LHCN-M2 (cell line): ENCODE data around the gene TSPAN33. TPM values are rescaled to one million over a fixed set of nuclear protein-coding genes. Genes with fewer than 3 reads are reported as not detected.

ENCODE experiments used
- DNase-seq: peaks from one replicate; pipeline ENCODE4 v3.0.0-alpha.2; 2012; ENCODE audit warnings: low read depth
- polyA plus RNA-seq: library from polyadenylated mRNA; unstranded; fragments of >200 nt; gene quantifications from one replicate; pipeline ENCODE4 v1.2.1, GENCODE V29; 2012; ENCODE audit warnings: missing spikeins
- total RNA-seq: library from RNA; depleted of rRNA; stranded (reverse); fragments of >200 nt; gene quantifications from 2 replicates; pipeline ENCODE4 v1.2.3, GENCODE V29; 2014; rRNA removed

Gene TSPAN33, protein sequence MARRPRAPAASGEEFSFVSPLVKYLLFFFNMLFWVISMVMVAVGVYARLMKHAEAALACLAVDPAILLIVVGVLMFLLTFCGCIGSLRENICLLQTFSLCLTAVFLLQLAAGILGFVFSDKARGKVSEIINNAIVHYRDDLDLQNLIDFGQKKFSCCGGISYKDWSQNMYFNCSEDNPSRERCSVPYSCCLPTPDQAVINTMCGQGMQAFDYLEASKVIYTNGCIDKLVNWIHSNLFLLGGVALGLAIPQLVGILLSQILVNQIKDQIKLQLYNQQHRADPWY
- 0.57 TPM in 1 of 2 replicates, not detected in the other for total RNA-seq
- 0.15 TPM for polyA plus RNA-seq

- DNase-seq, result peak; percentile 77
Observed at GRCh38 chr7:129144095-129144833, at the start of gene TSPAN33. TSS of gene TSPAN33 (plus strand) at chr7:129144707. CDS start at chr7:129144981, 274 bp downstream.

DNA sequence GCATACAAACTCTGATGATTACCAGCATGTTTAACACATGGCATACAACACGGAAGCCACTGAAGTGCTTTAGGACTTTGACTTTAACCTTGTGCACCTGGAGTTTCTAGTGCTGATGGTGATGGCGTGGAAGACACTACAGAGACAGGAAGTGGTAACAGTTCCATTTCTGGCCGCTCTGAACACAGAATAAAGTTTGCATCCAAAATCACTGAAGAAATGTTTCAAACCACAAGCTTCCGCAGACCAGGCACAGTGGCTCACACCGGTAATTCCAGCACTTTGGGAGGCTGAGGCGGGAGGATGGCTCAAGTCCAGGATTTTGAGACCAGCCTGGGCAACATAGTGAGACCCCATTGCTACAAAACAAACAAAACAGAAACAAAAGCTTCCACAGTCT is 49.2 kb upstream of the TSPAN33 start:
- no peak for DNase-seq

DNA sequence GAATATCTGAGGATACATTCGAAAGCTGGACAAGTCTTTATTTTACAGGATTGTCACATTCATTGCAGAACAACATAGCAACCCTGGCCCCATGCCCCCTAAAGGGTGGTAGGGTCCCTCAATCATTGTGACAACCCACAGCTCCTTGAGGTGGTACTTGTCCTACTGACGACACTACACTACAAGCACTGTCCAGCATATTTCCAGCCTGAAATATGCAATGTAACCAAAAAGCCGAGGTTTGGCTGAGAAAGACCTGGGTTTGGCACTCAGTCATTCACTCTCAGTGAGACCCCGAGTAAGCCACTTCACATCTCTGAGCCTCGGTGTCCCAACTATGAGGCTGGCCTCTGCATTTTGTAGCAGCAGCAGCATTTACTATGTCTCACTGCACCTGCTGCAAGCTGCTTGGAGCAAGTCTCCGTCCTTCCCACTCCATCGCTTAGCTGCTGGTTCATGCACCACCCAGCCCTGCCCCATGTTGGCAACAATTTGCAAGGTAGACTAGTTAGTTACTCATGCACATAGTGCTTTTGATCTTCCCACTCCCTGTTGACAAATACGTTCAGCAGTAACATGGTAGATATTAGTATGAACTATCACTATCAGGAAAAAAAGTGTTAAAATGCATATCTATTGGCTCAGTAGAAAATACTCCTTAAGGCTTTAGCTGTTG is 46.0 kb upstream of the TSPAN33 start:
- DNase-seq, result no peak

DNA sequence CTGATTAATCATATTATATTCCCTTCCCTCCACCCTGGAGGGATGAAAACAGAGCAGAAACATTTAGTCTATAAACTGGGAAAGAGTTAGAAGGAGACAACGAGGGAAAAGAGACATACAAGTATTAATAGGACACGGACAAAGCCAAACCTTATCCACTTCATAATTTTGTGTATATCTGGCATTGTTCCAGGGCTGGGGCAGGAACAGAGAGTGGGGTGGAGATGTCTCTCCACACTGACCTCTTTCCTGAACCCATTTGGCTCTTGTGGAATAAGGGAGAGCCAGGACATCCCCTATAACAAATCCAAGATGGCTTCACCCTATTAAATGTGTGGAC is 43.7 kb upstream of the TSPAN33 start:
- no peak for DNase-seq

- no peak for DNase-seq
Observed at GRCh38 chr7:129101746-129102145, 42.8 kb upstream of the TSPAN33 start.

DNA sequence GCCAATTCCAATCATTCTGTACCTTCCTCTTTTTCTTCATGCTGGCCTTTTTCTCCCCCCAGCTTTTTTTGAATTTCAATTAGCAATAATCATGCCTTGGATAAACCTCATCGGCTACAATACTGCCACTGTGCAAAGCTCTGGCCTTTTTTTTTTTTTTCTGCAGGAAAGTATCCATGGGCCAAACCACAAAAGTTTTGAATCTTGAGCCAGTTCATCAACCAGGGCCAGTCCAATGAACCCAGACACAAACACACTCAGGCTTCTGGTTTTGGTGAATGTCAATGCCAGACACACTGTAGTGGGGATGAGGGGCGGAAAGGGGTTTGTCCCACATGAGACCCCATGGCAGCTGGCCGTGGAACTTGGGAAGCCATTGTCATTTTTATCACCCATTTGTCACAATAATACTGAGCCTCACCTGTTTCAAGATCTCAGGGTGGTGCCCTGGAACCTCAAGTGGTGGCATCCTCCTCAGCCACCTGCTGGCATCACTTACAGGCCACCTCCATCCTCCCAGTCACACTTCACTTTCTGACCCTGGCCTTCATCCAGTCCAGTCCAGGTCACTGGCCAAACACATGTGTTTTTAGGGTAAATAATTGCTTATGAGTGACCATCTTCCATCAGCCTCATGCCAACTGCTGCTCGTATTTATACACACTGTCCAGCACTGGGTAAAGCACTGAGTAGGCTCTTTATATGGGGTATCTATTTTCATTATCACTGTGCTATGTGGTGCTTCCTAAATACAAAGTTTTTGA is 40.8 kb upstream of the TSPAN33 start:
- no peak for DNase-seq

DNA sequence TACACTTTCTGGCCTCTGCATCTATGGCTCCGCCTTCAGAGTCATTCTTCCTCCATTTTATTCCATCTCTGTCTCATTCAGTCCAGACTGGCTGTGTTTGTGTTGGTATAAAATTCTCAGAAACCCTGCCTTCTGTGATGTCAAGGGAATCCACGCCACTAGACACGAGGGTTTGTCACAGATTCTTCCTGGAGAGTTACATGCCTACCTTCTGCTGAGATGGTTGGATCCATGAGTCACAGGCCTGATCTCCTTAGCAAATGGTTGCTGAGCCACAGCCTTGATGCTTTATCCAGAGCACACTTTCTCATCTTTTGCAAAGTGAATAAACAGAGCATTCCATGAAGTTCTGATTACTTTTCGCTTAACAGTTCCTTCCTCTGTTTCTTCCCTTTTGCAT is 35.9 kb upstream of the TSPAN33 start:
- DNase-seq, result no peak

- no peak for DNase-seq
Observed at GRCh38 chr7:129110258-129110981, 34.1 kb upstream of the TSPAN33 start.

DNA sequence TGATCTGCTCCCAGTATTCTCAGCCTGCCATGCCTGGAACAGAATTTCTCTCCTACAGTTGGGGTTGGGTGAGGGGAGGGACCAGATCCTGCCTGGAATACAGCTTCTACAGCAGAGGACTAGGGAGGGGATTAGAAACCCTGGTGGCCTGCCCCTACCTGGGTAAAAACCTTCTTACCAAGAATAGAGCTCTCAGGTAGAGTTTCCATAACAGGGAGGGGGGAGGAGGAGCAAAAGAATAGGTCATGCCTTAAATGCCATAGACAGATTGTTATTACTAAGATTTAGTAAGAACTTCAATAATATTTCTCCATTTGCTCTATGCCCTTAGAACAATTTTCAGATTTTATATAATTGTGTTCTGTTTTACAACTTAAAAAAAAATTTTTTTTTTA is 33.5 kb upstream of the TSPAN33 start:
- DNase-seq, result no peak

- DNase-seq, result no peak
Observed at GRCh38 chr7:129115676-129116075, 28.8 kb upstream of the TSPAN33 start.

DNA sequence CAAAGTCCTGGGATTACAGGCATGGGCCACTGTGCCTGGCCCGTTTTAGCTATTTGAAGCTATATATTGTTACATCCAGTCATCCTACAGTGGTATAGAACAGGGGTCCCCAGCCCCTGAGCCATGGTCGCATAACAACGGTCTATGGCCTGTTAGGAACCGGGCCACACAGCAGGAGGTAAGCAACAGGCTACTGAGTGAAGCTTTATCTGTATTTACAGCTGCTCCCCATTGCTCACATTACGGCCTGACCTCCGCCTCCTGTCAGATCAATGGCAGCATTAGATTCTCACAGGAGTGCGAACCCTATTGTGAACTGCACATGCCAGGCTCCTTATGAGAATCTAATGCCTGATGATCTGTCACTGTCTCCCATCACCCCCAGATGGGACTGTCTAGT is 26.3 kb upstream of the TSPAN33 start:
- DNase-seq, result no peak

DNA sequence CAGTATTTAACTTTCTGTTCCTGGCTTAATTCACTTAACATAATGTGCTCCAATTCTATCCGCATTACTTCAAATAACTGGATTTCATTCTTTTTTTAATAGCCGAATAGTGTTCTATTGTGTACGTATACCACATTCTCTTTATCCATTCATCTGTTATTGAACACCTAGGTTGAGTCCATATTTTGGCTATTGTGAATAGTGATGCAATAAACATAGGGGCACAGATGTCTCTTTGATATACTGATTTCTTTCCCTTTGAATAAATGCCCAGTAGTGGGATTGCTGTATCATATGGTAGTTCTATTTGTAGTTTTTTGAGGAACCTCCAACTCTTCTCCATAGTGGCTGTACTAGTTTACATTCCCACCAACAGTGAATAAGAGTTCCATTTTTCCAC is 25.5 kb upstream of the TSPAN33 start:
- DNase-seq, result no peak

DNA sequence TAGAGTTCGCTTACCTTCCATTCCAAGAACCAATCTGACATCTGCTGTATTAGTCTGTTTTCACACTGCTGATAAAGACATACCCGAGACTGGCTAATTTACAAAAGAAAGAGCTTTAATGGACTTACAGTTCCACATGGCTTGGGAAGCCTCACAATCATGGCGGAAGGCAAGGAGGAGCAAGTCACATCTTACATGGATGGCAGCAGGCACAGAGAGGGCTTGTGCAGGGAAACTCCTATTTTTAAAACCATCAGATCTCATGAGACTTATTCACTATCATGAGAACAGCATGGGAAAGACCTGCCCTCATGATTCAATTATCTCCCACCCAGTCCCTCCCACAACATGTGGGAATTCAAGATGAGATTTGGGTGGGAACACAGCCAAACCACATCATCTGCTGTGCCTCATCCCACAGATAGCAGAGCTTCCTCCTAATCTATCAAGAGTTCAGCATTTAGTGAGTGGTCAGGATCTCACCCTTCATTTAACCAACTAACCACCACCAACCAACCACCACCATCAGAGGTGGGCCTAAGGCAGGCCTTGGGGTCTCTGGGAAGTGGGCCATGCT is 22.9 kb upstream of the TSPAN33 start:
- peak; percentile 13 for DNase-seq

GRCh38 chr7:129122078-129122750 is 22.3 kb upstream of the TSPAN33 start:
- DNase-seq, result peak; percentile 10

DNA sequence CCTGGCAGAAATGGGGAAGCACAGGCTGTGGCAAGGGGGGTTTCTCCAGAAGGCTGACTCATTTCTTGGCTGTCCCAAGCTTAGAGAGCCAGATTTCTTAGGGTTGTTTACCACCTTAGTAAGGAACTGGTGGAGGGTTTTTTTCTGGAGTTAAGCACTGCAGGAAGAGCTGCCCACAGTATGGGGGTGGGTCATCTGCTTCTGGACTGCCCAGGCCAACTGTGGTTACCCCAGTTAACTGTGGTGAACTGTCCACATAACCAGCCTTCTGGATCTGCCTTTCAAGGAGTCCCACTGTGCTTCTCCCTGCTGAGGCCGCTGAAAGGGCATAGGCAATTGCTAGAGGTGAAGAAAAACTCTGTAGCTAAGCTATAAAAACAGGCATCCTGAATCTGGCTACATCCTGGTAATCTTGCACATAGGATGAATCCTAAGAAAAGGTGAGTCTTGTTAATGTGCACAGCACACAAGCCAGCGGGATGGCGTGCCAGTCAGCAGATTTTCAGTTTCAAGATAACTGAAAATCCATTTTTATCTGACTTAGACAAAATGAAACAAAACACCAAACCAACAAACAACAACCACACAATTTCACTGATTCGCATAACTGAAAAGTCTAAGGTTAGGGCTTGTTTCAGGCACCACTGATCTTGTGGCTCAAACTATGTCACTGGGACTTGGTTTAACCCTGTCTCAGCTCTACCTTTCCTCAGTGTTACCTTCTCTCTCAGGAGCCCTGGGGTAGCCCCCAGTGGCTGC is 21.6 kb upstream of the TSPAN33 start:
- DNase-seq, result no peak

DNA sequence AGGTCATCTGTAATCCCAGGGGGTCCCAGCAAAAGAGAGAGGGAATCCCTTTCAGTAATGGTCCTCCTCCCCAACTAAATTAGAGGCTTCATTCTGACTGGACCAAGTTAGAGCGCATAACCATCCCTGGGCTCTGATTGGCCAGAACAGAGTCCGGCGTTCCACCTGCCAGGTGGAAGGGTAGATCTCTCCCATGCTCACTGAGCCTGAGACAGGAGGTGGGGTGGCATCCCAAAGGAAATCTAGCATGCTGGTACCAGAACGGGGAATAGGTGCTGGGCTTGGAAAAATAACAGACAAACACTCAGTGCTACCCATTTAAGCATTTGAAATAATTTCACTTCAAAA is 21.0 kb upstream of the TSPAN33 start:
- DNase-seq, result no peak

DNA sequence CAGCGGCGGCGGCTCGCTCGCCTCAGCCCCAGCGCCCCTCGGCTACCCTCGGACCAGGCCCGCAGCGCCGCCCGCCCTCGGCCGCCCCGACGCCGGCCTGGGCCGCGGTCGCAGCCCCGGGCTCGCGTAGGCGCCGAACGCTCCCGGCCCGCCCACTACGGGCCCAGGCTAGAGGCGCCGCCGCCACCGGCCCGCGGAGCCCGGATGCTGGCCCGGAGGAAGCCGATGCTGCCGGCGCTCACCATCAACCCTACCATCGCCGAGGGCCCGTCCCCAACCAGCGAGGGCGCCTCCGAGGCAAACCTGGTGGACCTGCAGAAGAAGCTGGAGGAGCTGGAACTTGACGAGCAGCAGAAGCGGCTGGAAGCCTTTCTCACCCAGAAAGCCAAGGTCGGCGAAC is 18.2 kb upstream of the TSPAN33 start:
- DNase-seq, result no peak

DNA sequence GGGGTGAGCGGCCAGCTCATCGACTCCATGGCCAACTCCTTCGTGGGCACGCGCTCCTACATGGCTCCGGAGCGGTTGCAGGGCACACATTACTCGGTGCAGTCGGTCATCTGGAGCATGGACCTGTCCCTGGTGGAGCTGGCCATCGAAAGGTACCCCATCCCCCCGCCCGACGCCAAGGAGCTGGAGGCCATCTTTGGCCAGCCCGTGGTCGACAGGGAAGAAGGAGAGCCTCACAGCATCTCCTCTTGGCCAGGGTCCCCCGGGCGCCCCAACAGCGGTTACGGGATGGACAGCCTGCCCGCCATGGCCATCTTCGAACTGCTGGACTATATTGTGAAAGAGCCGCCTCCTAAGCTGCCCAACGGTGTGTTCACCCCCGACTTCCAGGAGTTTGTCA is 17.4 kb upstream of the TSPAN33 start:
- no peak for DNase-seq

DNA sequence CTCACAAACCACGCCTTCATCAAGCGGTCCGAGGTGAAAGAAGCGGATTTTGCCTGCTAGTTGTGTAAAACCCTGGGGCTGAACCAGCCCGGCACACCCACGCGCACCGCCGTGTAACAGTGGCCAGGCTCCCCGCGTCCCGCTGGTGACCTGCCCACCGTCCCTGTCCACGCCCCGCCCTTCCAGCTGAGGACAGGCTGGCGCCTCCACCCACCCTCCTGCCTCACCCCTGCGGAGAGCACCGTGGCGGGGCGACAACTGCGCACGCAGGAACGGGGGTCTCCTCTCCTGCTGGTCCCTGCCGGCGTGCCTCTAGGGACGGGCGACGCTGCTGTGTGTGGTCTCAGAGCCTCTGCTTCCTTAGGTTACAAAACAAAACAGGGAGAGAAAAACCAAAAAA is 16.9 kb upstream of the TSPAN33 start:
- no peak for DNase-seq
